SHP77 treated with DMSO at 0.1 percent for 48 hours (cell line): ENCODE data around the gene NKX1-1.
"Not testable (repeated sequence)": the region's sequence is repeated elsewhere in the genome, so short reads cannot be mapped to it uniquely, and the experiment has no call there.

Experiments
- DNase-seq: peaks from one replicate; lab custom pipeline; 2025; lab: John Stamatoyannopoulos, UW

The NKX1-1 gene

DNA sequence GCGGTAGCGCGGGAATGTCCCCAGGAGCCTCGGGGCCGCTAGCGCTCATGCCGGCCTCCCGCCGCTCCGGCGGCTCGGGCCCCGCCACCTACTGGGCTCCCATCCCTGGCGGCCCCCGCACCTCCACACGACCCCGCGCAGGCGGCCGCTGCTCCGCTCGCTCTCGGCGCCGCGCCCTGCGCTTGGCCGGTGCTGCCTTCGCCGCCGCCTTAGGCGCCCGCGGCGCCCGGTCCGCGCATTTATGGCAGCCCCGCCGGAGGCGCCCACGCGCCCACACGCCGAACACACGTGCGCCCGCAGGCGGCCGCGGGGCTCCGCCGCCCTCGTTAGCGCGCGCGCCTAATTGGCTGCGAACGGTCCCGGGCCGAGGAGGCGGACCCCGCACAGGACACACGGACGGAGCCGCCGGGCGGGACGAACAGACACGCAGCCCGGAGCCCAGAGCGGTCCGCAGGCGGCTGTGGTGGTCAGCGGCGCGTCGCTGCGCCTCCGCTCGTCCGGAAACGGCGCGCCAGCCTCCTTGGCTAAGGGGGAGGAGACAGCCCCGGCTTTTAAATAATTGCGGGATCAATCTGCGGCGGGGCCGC lies at the start of gene NKX1-1:
Gene NKX1-1, minus strand, starts transcription at position 49 of the 587 bp plus-strand sequence. Its CDS starts 0 bp downstream, at position 49.
- no peak for DNase-seq

GRCh38 chr4:1453731-1454130 lies 47.5 kb upstream of the NKX1-1 start:
- no peak for DNase-seq

DNA sequence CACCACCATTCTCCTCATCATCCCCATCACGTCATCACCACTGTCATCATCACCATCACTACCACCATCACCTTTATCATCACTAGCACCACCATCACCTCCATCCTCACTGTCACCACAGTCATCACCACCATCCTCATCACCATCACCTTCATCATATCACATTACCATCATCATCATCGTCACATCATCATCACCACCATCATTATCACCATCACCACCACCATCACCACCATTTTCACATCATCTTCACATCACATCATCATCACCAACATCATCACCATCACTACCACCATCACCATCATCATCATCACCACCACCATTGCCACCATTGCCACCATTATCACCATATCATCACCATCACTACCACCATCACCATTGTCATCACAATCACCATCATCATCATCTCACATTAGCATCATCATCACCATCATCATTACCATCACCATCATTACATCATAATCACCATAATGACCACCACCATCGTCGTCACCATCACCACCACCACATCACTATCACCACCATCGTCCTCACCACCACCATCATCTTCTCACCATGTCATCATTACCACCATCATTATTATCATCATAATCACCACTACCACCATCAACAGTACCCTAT lies 46.3 kb upstream of the NKX1-1 start:
- DNase-seq, result no peak

- no peak for DNase-seq
Observed at GRCh38 chr4:1451752-1452122, 45.5 kb upstream of the NKX1-1 start.

DNA sequence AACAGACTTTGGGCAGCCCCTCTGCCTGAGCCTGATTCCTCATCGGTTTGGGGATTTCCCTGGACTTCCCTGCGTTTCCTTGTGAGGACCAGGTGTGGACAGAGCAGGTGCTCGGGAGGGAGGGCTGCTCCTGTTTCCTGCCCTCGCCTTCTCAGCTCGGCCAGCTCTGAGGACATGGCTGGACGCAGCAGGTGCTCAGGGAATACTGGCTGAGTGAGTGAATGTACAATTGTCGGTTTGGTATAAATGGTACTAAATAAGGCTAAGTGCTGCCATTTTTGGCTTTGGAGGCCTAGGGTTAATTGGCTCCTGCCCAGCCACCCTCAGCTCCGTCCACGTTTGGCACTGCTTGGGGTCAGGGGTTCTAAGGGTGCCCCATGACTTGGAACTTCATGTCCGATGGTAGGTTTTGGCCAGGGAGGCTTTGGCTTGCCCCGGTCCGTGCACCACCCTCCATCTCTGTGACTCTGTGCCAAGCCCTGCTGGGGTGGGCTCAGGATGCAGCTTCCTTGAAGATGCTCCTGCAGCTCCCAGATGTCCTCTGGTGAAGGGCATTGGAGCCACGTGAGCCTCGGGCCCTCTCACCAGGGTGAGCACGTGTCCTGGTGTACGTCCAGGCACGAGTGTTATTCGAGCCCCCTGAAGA lies 45.0 kb upstream of the NKX1-1 start:
- no peak for DNase-seq

DNA sequence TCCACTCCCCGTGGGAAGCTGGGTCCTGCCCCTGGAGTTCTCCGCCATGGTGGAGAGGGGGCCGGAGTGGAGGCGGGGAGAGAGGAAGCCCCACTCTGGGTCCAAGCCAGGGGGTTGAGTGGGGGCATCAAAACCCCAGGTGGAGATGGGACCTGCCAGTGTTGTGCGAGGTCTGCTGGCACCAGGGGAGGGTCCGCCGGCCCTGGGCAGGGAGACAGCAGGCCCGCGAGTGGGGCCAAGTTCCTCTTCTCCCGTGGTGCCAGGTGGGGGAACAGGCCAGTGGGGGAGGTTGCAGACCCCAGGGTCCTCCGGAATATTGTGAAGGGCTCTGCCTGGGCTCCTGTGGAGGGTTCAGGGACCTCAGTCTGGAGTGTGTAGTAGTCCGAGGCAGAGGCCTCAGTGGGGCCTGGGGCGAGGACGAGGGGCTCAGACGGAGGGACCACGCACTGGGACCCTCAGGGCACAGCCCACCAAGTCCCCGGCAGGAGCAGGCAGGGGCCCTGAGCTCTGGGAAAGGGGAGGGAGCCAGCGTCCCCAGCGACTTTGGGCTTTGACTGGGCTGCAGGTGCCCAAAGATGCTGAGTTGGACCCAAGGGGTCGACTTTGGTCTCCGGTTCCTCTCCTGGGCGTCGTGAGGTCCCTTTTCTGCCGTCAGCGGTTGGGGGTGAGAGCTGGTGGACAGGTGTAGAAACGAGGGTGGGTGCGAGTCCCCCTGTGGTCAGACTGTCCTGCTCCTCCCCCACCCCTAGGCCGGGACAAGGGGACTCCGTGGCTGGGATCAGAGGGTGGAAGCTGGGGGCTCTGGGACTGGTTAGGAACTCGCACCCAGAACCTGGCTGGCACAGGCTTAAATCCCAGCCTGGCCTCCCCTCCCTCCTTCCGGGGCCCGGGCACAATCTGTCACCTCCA lies 43.8 kb upstream of the NKX1-1 start:
- no peak for DNase-seq

DNA sequence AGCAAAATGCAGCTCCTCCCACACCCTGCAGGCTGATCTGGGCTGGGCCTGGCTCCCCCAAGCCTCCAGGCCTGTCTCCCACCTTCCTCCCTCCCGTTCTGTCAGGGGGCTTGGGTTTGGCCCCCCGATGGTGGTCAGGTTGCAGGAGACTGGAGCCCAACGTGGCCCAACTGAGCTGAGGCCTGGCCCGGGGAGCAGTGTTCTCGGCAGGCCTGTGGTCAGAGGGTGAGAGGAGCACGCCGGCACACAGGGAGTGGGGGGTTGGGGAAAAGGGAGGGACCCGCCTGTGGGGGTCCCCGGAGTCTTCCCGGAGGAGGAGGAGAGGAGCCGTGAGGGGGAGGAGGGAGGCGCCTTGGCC lies 43.2 kb upstream of the NKX1-1 start:
- no peak for DNase-seq

DNA sequence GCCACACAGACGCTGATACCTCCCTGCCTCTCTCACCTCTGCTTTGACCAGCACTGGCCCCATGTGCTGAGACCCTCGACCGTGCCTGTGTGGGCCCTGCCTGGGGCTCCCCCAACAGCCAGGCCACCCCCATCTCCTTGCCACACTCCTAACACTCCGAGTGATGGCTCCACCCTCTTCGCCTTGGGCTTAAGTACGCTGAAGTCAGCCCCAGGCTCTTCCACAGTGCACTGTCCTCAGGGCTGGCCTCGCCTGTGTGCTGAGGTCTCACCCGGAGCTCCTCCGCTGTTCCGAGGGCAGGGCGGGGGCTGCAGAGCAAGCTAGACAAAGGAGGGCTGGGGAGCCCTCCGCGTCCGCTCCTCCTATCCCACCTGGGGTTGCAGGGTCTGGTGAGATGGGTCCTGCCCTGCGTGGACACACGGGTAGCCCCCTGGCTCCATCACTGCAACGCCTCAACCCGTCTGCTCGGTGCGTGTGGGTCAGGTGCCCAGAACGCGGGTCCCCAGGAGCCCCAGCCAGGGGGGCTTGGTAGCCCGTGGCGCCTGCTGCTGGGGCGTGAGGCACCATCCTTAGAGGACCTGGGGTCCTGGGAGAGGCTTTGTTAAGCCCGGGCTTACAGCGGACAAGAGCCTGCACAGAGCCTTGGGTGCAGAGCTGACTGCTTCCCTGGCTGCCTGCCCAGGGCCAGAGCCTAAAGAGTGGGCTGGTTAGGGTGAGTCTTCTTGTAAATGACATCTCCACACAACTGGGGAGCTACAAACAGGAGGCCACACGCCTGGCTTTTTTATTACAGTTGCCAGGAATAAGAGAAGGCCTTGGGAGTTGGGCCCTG lies 42.6 kb upstream of the NKX1-1 start:
- DNase-seq, result no peak

DNA sequence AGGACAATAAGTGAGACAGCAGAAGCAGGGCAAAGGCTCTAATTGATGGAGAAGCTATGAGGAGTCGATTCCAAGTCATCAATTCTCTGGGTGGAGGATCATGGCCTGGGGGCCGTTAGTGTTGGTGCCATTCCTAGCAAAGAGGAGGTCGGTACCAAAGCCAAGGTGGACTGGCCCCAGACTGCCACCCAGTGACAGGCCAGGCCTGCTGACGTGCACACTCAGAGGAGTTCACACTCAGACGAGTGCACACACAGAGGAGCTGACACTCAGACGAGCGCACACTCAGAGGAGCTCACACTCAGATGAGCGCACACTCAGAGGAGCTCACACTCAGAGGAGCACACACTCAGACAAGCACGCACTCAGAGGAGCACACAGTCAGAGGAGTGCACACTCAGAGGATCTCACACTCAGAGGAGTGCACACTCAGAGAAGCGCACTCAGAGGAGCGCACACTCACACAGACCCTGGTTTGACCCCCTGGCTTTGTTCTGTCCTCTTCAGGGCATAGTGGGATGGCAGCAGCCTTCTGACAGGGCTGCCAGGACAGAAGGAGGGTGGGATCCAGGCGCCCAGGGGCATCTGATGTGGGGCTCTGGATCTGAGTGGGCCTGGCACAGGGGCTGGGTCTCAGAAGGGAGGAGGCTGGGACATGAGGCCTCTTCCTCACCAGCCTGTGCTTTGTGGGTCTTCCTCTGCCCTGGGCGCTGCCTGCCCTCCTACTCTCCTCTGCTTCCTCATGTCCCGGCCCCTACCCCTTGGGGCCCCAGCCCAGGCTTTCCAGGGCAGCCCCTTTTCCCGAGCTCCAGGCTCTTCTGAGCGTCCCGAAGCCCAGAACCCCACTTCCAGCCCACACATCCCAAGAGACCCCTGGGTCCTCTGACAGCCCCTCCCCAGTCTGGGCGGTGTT lies 41.7 kb upstream of the NKX1-1 start:
- DNase-seq, result no peak

GRCh38 chr4:1446502-1447386 lies 40.5 kb upstream of the NKX1-1 start:
- no peak for DNase-seq

DNA sequence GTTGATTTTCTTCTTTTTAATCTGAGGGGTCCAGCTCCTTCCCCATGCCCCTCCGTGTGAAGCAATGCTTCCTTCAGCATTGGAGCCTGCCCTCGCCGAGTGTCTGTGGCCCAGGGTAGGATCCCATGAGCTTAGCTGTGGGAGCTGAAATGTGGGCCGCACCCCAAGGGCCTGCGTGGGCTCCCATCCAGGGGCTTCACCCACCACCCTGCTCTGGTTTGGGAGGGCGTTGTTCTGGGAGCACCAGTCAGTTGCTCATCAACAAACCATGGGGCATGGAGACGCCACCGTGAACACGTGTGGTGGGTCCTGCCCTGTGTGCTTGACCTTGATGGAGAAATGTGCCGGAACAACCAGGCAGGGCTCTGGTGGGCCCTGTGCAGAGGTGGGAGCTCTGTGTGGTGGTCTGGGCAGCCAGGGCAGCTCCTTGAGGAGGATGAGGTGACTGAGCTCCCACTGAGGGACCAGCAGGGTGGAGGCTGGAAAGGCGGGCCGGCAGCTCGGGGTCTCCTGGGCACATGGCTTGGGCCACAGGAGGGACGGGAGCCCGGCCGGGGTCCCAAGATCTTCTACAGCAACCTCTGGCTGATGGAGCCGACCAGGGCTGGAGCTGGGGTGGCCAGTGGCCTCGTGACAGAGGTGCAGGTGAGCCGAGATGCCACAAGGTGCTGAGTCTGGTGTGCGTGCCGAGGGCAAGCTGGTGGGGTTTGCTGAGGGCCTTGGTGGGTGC lies 39.6 kb upstream of the NKX1-1 start:
- no peak for DNase-seq

DNA sequence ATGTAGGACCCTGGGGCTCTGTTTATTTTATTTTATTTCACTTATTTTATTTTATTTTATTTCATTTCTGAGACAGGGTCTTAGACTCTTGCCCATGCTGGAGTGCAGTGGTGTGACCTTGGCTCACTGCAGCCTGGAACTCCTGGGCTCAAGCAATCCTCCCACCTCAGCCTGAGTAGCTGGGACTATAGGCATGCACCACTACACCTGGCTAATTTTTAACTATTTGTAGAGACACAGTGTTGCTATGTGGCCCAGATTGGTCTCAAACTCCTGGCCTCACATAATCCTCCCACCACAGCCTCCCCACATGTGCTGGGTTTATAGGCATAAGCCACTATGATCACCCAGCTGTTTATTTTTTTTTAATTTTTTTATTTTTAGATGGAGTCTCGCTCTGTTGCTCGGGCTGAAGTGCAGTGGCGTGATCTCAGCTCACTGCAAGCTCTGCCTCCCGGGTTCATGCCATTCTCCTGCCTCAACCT lies 37.5 kb upstream of the NKX1-1 start:
- DNase-seq, result not testable (repeated sequence)

GRCh38 chr4:1427010-1427409 lies 20.8 kb upstream of the NKX1-1 start:
- DNase-seq, result no peak

GRCh38 chr4:1421657-1422056 lies 15.4 kb upstream of the NKX1-1 start:
- DNase-seq, result no peak

DNA sequence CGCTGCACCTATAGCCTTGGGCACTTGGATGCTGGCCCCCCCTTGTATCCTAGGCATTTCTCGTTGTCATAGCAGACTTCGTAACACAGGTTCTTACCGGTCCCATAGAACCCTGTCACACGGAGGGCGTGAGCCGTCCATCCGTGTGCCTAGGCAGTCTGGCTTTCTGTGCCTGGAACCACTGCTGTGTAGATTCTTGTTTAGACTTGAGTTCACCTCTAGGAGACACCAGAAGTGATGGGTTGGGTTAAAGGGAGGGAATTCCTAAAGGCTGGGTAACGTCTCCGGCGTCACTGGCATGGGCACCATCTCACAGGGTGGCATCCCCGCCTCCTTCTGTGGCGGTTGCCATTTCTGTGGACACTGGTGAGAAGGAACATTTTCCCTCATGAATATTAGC lies 13.5 kb upstream of the NKX1-1 start:
- no peak for DNase-seq

DNA sequence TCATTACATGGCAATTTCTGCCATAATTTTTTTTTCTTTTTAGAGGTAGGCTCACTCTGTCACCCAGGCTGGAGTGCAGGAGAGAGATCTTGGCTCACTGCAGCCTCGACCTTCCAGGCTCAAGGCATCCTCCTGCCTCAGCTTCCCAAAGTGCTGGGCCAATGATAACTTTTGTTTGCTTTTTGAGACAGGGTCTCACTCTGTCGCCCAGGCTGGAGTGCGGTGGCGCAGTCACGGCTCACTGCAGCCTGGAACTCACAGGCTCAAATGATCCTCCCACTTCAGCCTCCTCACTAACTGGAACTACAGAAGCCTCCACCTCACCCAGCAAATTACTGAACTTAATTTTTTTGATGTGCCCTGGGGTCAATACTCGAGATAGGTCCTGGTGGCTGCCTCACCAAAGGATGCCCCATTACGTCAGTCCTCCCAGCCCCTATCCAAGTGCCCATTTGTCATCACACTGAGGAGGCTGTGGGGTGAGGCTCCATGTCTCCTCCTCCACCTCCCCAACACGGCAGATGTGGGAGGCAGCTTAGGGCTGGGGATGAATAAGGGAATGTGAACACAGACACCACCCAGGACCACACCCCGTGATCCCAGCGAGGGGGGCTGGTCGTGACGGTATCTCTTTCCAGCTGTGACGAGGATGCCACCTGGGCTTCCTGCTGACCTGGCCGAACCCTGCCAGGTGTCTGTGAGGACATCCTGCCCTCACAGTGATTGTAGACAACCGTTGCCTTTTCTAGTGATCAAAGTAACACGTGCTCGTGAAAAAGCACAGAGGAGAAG lies 12.4 kb upstream of the NKX1-1 start:
- DNase-seq, result no peak

GRCh38 chr4:1417522-1418390 lies 11.5 kb upstream of the NKX1-1 start:
- no peak for DNase-seq
